Measurements from ENCODE around the gene ANTXR1.

GRCh38 chr2:69060938-69061501 lies 48.0 kb downstream of the ANTXR1 start:
- TF ChIP-seq, protein P1, sequence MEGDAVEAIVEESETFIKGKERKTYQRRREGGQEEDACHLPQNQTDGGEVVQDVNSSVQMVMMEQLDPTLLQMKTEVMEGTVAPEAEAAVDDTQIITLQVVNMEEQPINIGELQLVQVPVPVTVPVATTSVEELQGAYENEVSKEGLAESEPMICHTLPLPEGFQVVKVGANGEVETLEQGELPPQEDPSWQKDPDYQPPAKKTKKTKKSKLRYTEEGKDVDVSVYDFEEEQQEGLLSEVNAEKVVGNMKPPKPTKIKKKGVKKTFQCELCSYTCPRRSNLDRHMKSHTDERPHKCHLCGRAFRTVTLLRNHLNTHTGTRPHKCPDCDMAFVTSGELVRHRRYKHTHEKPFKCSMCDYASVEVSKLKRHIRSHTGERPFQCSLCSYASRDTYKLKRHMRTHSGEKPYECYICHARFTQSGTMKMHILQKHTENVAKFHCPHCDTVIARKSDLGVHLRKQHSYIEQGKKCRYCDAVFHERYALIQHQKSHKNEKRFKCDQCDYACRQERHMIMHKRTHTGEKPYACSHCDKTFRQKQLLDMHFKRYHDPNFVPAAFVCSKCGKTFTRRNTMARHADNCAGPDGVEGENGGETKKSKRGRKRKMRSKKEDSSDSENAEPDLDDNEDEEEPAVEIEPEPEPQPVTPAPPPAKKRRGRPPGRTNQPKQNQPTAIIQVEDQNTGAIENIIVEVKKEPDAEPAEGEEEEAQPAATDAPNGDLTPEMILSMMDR (IDR thresholded peaks at IDR 0.05) = no peak
- TF ChIP-seq POLR2A (IDR thresholded peaks at IDR 0.05) = no peak
